ENCODE data around the gene RBM19. TPM values are rescaled to one million over a fixed set of nuclear protein-coding genes. Genes with fewer than 3 reads are reported as not detected.

RBM19 gene
- total and polyA plus RNA-seq, 4 donors = 7.9 to 18.7 (median 9.0) TPM

DNA sequence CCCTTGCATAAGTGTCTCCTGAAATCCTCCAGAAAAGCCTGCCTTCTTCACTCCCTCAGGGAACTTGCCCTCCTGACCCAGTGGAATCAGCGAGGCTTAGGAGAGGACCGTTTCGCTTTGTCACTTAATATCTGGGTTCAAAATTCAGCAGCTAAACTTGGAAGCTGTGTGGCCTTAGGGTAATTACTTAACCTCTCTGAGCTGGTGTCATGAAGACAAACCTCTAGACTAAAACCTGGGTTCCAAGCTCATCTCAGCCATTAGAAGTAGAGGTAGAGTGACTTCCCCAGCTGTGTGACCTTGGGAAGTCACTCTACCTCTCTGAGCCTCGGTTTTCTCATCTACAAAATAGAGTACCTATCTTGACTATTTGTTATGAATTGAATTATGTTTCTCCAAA, 18.3 kb upstream of the RBM19 start:
- Histone ChIP-seq H3K9me3 (ENCODE audit: control insufficient read depth in 4 of 4, low read length in 3 of 4) (no peaks in the 10 kb centered on the region), H3K36me3 (ENCODE audit: control insufficient read depth in 4 of 4, insufficient read depth in 3 of 4, low read depth in 1 of 4, low read length in 3 of 4) (no peaks in the 10 kb centered on the region), H3K27me3 (ENCODE audit: control insufficient read depth in 4 of 4, insufficient read depth in 4 of 4, low read length in 3 of 4) (peaks cover 0 to 6% (median 0%) of the 10 kb centered on the region in 4 donors), H3K4me1 (ENCODE audit: control insufficient read depth in 4 of 4, insufficient read depth in 4 of 4, low read length in 3 of 4) (peaks cover 0 to 9% (median 2%) of the 10 kb centered on the region in 4 donors), H3K4me3 (ENCODE audit: low read depth in 1 of 3, low read length in 3 of 3) (no peak overlapping the region), H3K27ac (ENCODE audit: low read depth in 1 of 2, low read length in 2 of 2) (no peak overlapping the region), H3K9ac (ENCODE audit: low read depth in 1 of 2, low read length in 2 of 2) (no peak overlapping the region)
- DNase-seq (ENCODE audit: low spot score) = no peak
- no peak for TF ChIP-seq ATF3 (IDR thresholded peaks at IDR 0.05)
- TF ChIP-seq JUND (IDR thresholded peaks at IDR 0.05) = no peak
- no peak for TF ChIP-seq YY1 (IDR thresholded peaks at IDR 0.05)
- TF ChIP-seq NR2F2 (IDR thresholded peaks at IDR 0.05) = no peak
- TF ChIP-seq EGR1 (IDR thresholded peaks at IDR 0.05; ENCODE audit: low read depth in 2 of 2) = no peak
- TF ChIP-seq FOXA2 (IDR thresholded peaks at IDR 0.05) = no peak
- no peak for TF ChIP-seq SP1 (IDR thresholded peaks at IDR 0.05)
- WGBS = 84% methylated on average over 4 of the region's 4 CpGs

- H3K9ac ChIP-seq (ENCODE audit: low read depth in 1 of 2, low read length in 2 of 2) = no peak overlapping the region
- no peaks in the 10 kb centered on the region for H3K9me3 ChIP-seq (ENCODE audit: control insufficient read depth in 4 of 4, low read length in 3 of 4)
- TF ChIP-seq REST (IDR thresholded peaks at IDR 0.05) (no peak), RAD21 (IDR thresholded peaks at IDR 0.05) (no peak), RXRA (IDR thresholded peaks at IDR 0.05) (no peak), HNF4G (IDR thresholded peaks at IDR 0.05) (no peak), FOXA2 (IDR thresholded peaks at IDR 0.05) (no peak), NR2F2 (IDR thresholded peaks at IDR 0.05) (no peak), FOXA1 (IDR thresholded peaks at IDR 0.05) (no peak), ATF3 (IDR thresholded peaks at IDR 0.05) (no peak), MAX (IDR thresholded peaks at IDR 0.05) (no peak), GABPA (IDR thresholded peaks at IDR 0.05 in 1 of 2, conservative IDR thresholded peaks at IDR 0.05 in 1 of 2) (no peak), HNF4A (conservative IDR thresholded peaks at IDR 0.05) (no peak), SP1 (IDR thresholded peaks at IDR 0.05) (no peak), JUND (IDR thresholded peaks at IDR 0.05) (no peak), EGR1 (IDR thresholded peaks at IDR 0.05; ENCODE audit: low read depth in 2 of 2) (no peak)
- TF ChIP-seq, protein P1, sequence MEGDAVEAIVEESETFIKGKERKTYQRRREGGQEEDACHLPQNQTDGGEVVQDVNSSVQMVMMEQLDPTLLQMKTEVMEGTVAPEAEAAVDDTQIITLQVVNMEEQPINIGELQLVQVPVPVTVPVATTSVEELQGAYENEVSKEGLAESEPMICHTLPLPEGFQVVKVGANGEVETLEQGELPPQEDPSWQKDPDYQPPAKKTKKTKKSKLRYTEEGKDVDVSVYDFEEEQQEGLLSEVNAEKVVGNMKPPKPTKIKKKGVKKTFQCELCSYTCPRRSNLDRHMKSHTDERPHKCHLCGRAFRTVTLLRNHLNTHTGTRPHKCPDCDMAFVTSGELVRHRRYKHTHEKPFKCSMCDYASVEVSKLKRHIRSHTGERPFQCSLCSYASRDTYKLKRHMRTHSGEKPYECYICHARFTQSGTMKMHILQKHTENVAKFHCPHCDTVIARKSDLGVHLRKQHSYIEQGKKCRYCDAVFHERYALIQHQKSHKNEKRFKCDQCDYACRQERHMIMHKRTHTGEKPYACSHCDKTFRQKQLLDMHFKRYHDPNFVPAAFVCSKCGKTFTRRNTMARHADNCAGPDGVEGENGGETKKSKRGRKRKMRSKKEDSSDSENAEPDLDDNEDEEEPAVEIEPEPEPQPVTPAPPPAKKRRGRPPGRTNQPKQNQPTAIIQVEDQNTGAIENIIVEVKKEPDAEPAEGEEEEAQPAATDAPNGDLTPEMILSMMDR (IDR thresholded peaks at IDR 0.05; ENCODE audit: low read depth, low read length, missing input control) = no peak
- H3K4me1 ChIP-seq (ENCODE audit: control insufficient read depth in 4 of 4, insufficient read depth in 4 of 4, low read length in 3 of 4) = peaks cover 0 to 9% (median 2%) of the 10 kb centered on the region in 4 donors
- H3K36me3 ChIP-seq (ENCODE audit: control insufficient read depth in 4 of 4, insufficient read depth in 3 of 4, low read depth in 1 of 4, low read length in 3 of 4) = no peaks in the 10 kb centered on the region
- 63% methylated on average over 4 of the region's 4 CpGs for WGBS
- H3K27ac ChIP-seq (ENCODE audit: low read depth in 1 of 2, low read length in 2 of 2) = no peak overlapping the region
- H3K4me3 ChIP-seq (ENCODE audit: low read depth in 1 of 3, low read length in 3 of 3) = no peak overlapping the region
- DNase-seq (ENCODE audit: low spot score) = no peak
- H3K27me3 ChIP-seq (ENCODE audit: control insufficient read depth in 4 of 4, insufficient read depth in 4 of 4, low read length in 3 of 4) = peaks cover 0 to 6% (median 0%) of the 10 kb centered on the region in 4 donors
Measured at GRCh38 chr12:113983777-113984448, 17.8 kb upstream of the RBM19 start.
